Neural cell (in vitro differentiated cells): ENCODE measurements around the gene CDK5RAP2.

ENCODE experiments used
- TF ChIP-seq, protein P1 (sequence below): fragments of 450-650 bp; IDR thresholded peaks from 2 replicates; pipeline ENCODE4 v1.5.1; 2014; ENCODE audit warnings: antibody characterized with exemption, mild to moderate bottlenecking, moderate library complexity; ENCODE audit not compliant: poor library complexity, severe bottlenecking
- TF ChIP-seq, protein P2 (sequence below): IDR thresholded peaks from 2 replicates; pipeline ENCODE4 v1.6.1; 2012; ENCODE audit warnings: borderline replicate concordance

DNA sequence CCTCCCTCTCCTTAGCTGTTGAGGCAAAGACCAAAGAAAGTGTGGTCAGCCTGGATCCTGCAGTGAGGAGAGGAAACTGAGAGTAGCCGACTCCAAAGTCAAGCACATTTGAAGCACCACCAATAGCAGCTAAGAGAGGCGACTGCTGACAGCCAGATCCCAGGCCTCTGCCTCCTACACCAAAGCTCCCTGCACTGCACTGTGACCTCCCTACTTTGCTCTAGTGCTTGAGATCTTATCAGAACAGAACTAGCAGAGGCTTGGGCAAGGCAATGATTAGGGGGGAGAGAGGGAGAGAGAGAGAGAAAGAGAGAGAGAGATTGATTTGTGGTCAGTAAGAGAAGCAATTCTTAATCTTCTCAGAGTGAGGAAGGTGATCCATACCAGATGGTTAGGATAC, 216.3 kb downstream of the CDK5RAP2 start:
- TF ChIP-seq, protein P1, sequence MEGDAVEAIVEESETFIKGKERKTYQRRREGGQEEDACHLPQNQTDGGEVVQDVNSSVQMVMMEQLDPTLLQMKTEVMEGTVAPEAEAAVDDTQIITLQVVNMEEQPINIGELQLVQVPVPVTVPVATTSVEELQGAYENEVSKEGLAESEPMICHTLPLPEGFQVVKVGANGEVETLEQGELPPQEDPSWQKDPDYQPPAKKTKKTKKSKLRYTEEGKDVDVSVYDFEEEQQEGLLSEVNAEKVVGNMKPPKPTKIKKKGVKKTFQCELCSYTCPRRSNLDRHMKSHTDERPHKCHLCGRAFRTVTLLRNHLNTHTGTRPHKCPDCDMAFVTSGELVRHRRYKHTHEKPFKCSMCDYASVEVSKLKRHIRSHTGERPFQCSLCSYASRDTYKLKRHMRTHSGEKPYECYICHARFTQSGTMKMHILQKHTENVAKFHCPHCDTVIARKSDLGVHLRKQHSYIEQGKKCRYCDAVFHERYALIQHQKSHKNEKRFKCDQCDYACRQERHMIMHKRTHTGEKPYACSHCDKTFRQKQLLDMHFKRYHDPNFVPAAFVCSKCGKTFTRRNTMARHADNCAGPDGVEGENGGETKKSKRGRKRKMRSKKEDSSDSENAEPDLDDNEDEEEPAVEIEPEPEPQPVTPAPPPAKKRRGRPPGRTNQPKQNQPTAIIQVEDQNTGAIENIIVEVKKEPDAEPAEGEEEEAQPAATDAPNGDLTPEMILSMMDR, result no peak
- TF ChIP-seq, protein P2, sequence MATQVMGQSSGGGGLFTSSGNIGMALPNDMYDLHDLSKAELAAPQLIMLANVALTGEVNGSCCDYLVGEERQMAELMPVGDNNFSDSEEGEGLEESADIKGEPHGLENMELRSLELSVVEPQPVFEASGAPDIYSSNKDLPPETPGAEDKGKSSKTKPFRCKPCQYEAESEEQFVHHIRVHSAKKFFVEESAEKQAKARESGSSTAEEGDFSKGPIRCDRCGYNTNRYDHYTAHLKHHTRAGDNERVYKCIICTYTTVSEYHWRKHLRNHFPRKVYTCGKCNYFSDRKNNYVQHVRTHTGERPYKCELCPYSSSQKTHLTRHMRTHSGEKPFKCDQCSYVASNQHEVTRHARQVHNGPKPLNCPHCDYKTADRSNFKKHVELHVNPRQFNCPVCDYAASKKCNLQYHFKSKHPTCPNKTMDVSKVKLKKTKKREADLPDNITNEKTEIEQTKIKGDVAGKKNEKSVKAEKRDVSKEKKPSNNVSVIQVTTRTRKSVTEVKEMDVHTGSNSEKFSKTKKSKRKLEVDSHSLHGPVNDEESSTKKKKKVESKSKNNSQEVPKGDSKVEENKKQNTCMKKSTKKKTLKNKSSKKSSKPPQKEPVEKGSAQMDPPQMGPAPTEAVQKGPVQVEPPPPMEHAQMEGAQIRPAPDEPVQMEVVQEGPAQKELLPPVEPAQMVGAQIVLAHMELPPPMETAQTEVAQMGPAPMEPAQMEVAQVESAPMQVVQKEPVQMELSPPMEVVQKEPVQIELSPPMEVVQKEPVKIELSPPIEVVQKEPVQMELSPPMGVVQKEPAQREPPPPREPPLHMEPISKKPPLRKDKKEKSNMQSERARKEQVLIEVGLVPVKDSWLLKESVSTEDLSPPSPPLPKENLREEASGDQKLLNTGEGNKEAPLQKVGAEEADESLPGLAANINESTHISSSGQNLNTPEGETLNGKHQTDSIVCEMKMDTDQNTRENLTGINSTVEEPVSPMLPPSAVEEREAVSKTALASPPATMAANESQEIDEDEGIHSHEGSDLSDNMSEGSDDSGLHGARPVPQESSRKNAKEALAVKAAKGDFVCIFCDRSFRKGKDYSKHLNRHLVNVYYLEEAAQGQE, result no peak
